Mesodermal cell (in vitro differentiated cells): ENCODE data around the gene EHF.

Source experiments
- H3K27ac ChIP-seq: 2 replicates; pipeline ENCODE4 v1.7.0; 2013; ENCODE audit warnings: mild to moderate bottlenecking, low read depth, low read length, moderate library complexity; ENCODE audit not compliant: severe bottlenecking
- H3K36me3 ChIP-seq: 2 replicates; pipeline ENCODE4 v1.7.1; 2013; ENCODE audit warnings: mild to moderate bottlenecking, low read length, moderate library complexity; ENCODE audit not compliant: control insufficient read depth, insufficient read depth
- H3K4me1 ChIP-seq: one replicate; pipeline ENCODE4 v1.7.1; 2013; ENCODE audit warnings: mild to moderate bottlenecking, low read length; ENCODE audit not compliant: insufficient read depth, control insufficient read depth, poor library complexity, severe bottlenecking
- H3K4me3 ChIP-seq: 2 replicates; pipeline ENCODE4 v1.7.0; 2013; ENCODE audit warnings: low read length, control low read depth, mild to moderate bottlenecking; ENCODE audit not compliant: insufficient read depth, poor library complexity, severe bottlenecking; ENCODE audit errors: extremely low read depth
- H3K9me3 ChIP-seq: 2 replicates; pipeline ENCODE4 v1.7.1; 2013; ENCODE audit warnings: mild to moderate bottlenecking, low read length, moderate library complexity; ENCODE audit not compliant: control insufficient read depth
- WGBS, 2 experiments: methylation state at CpG; one replicate each; pipeline ENCODE4 v1.1.5; 2013; ENCODE audit warnings: missing lambda C conversion rate in 2 of 2; ENCODE audit not compliant: insufficient coverage in 2 of 2; 5-methylcytosine and 5-hydroxymethylcytosine counted together

EHF gene

DNA sequence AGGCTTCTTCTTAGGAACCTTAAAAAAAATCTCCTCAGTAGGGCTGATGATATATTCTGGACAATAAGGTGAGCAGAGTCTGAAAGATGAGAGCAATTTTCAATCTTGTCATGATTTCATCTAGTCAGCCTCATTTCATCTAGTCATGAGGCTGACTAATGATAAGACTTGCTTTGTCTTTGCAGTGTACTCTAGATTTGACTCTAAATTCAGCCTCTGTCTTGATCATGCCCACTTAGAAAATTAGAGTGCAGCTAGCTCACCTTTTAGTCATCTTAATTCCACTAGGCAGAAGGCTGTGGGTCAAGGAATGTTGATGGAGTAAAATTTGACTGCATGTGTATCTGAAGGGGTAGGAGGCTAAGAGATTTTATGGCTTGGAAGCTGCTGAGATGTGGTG lies 5.5 kb downstream of the EHF start:
- Histone ChIP-seq H3K4me3 (no peak overlapping the region), H3K36me3 (no peaks in the 10 kb centered on the region), H3K9me3 (no peaks in the 10 kb centered on the region), H3K4me1 (peaks cover 9% of the 10 kb centered on the region), H3K27ac (no peak overlapping the region)

GRCh38 chr11:34627197-34627596 lies 6.3 kb downstream of the EHF start:
- Histone ChIP-seq H3K36me3 (no peaks in the 10 kb centered on the region), H3K27ac (no peak overlapping the region), H3K9me3 (no peaks in the 10 kb centered on the region), H3K4me1 (peaks cover 2% of the 10 kb centered on the region), H3K4me3 (no peak overlapping the region)
- WGBS, 2 experiments, result 100% methylated on average over 1 of the region's 1 CpG; no CpG with 5 or more reads in 1 of the 2 experiments

GRCh38 chr11:34629711-34630110 lies 8.8 kb downstream of the EHF start:
- no peak overlapping the region for H3K27ac ChIP-seq
- peaks cover 3% of the 10 kb centered on the region for H3K4me1 ChIP-seq

GRCh38 chr11:34630544-34630943 lies 9.7 kb downstream of the EHF start:
- 100% methylated on average over 2 of the region's 7 CpGs; no CpG with 5 or more reads in 1 of the 2 experiments for WGBS, 2 experiments

More at GRCh38 chr11:34629711-34630110, 8.8 kb downstream of the EHF start:
- H3K36me3 ChIP-seq, result no peaks in the 10 kb centered on the region
- no peak overlapping the region for H3K4me3 ChIP-seq
- H3K9me3 ChIP-seq, result no peaks in the 10 kb centered on the region

GRCh38 chr11:34631297-34631696 lies 10.4 kb downstream of the EHF start:
- Histone ChIP-seq H3K36me3 (no peaks in the 10 kb centered on the region), H3K4me1 (peaks cover 3% of the 10 kb centered on the region), H3K9me3 (no peaks in the 10 kb centered on the region), H3K27ac (no peak overlapping the region), H3K4me3 (no peak overlapping the region)
- 89 to 94% methylated on average over 6 of the region's 6 CpGs for WGBS, 2 experiments

More at GRCh38 chr11:34630544-34630943, 9.7 kb downstream of the EHF start:
- Histone ChIP-seq H3K4me1 (peaks cover 3% of the 10 kb centered on the region), H3K4me3 (no peak overlapping the region), H3K36me3 (no peaks in the 10 kb centered on the region), H3K9me3 (no peaks in the 10 kb centered on the region), H3K27ac (no peak overlapping the region)

DNA sequence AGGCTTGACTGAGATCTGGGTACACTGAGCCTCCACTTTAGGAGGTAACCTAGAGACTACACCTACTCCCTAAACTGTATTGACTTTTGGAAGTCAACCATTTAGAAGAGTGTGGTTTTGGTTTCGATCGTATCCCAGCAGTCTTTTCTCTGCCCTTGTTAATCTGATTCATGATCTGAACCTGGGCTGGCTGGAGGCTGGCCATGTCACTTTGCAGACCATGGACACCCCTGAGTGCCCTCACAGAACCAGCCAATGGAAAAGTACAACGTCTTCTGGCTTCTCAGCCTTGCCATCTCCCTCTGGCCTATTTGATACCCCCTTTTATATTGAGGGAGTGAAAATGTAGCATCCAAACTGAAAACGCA lies 10.8 kb downstream of the EHF start:
- WGBS, 2 experiments, result 80 to 89% methylated on average over 3 to 4 of the region's 4 CpGs
- Histone ChIP-seq H3K9me3 (no peaks in the 10 kb centered on the region), H3K27ac (no peak overlapping the region), H3K4me3 (no peak overlapping the region), H3K4me1 (peaks cover 3% of the 10 kb centered on the region), H3K36me3 (no peaks in the 10 kb centered on the region)

DNA sequence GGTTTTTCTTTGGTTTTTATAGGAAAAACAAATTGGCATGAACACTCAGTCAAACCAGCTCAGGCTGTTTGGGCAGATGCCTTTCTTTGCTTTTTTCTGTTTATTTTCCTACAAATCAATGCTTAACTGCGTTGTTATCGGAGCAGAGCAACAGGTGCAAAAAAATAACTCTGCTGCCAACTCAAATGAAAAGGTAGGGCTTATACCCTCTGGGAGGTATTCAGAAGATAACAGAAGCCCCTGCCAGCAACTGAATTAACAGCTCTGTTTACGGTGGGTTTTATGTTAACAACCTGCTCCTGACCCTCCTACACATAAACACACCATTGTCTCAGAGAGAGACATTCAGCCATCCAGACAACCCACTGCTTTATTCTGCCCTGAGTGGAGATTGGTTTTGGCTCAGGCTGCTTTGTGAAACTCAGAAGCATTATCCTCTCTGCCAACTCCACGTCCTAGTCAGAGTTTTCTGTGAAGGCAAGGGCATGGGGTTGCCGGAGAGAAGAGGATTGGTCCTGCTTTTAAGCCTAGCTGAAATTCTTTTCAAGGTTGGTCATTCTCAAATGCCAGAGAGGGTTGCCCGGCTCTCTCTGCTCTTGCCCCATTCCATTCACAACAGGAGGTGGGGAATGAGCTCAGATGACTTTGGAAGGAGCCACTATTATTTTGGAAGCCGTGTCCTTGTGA lies 11.4 kb downstream of the EHF start:
- Histone ChIP-seq H3K4me3 (no peak overlapping the region), H3K27ac (no peak overlapping the region), H3K9me3 (no peaks in the 10 kb centered on the region), H3K36me3 (no peaks in the 10 kb centered on the region), H3K4me1 (peaks cover 3% of the 10 kb centered on the region)
- WGBS, 2 experiments, result 56 to 61% methylated on average over 4 of the region's 7 CpGs

- Histone ChIP-seq H3K9me3 (no peaks in the 10 kb centered on the region), H3K4me1 (peaks cover 3% of the 10 kb centered on the region), H3K4me3 (no peak overlapping the region), H3K27ac (no peak overlapping the region), H3K36me3 (no peaks in the 10 kb centered on the region)
These were observed 12.7 kb downstream of the EHF start for GRCh38 chr11:34633640-34633989.

- H3K36me3 ChIP-seq, result no peaks in the 10 kb centered on the region
- H3K9me3 ChIP-seq, result no peaks in the 10 kb centered on the region
- WGBS, 2 experiments, result 93% methylated on average over 2 of the region's 5 CpGs; no CpG with 5 or more reads in 1 of the 2 experiments
- H3K4me3 ChIP-seq, result no peak overlapping the region
- H3K27ac ChIP-seq, result no peak overlapping the region
- peaks cover 3% of the 10 kb centered on the region for H3K4me1 ChIP-seq
These were observed 13.2 kb downstream of the EHF start for GRCh38 chr11:34633990-34634693.

DNA sequence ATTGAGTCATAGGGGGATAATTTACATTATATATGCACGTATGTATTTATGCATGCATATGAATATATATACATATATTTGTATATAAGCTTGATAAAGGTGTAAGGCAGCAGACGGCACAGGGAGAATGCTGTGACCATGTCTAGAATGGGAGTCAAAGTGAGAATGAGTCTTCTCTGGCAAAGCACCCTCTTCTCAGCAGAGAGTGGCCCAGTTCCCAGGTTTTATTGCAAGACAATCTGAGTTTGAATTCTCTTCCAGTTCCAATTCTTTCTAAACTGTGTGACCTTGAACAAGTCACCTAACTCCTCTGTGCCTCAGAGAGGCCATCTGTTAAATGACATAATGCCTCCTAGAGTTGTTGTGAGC lies 13.8 kb downstream of the EHF start:
- no peaks in the 10 kb centered on the region for H3K9me3 ChIP-seq
- H3K27ac ChIP-seq, result no peak overlapping the region
- H3K36me3 ChIP-seq, result no peaks in the 10 kb centered on the region
- 90% methylated on average over 1 of the region's 2 CpGs; no CpG with 5 or more reads in 1 of the 2 experiments for WGBS, 2 experiments
- H3K4me3 ChIP-seq, result no peak overlapping the region
- peaks cover 3% of the 10 kb centered on the region for H3K4me1 ChIP-seq

DNA sequence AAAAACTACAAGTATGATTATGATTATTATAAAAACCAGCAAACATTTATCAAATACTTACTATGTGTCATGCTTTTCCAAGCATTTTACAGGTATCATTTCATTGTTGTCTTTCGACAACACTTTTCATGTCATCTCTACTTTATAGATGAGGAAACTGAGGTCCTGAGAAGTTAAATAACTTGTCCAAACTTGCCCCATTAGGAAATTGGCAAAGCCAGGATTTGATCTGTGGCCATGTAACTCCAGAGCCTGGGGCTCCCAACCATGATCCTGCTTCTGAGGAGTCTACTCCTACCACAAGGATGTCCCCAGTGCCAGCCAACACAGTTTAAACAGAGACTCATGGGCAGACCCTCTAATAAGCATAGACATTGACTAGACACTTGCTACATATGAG lies 15.2 kb downstream of the EHF start:
- H3K4me1 ChIP-seq, result peaks cover 3% of the 10 kb centered on the region
- H3K36me3 ChIP-seq, result no peaks in the 10 kb centered on the region
- no peak overlapping the region for H3K4me3 ChIP-seq
- H3K9me3 ChIP-seq, result no peaks in the 10 kb centered on the region
- WGBS, 2 experiments, result no CpG with 5 or more reads among the region's 1 CpG
- no peak overlapping the region for H3K27ac ChIP-seq
